ENCODE results near the gene ADAMTS5. TPM values are rescaled to one million over a fixed set of nuclear protein-coding genes. Genes with fewer than 3 reads are reported as not detected.

The ADAMTS5 gene
- polyA plus RNA-seq, 3 donors: 0.86 to 1.1 (median 1.0) TPM

GRCh38 chr21:26914557-26914956, 52.3 kb downstream of the ADAMTS5 start:
- Histone ChIP-seq H3K36me3 (replicated peaks in 1 of 2; ENCODE audit: control insufficient read depth in 1 of 2, insufficient read depth in 2 of 2, low read length in 2 of 2) (no peaks in the 10 kb centered on the region), H3K79me2 (ENCODE audit: insufficient read depth, low read length) (no peaks in the 10 kb centered on the region), H4K20me1 (ENCODE audit: insufficient read depth, low read length) (no peaks in the 10 kb centered on the region), H3K27ac (ENCODE audit: low read depth in 1 of 2, low read length in 2 of 2) (no peak overlapping the region), H3K4me1 (ENCODE audit: control insufficient read depth in 1 of 2, insufficient read depth in 2 of 2, low read length in 2 of 2) (peaks cover 0 to 5% of the 10 kb centered on the region in 2 donors), H3K27me3 (ENCODE audit: control insufficient read depth in 2 of 2, insufficient read depth in 2 of 2, low read length in 2 of 2) (no peaks in the 10 kb centered on the region), H3K9me3 (replicated peaks in 1 of 2; ENCODE audit: control insufficient read depth in 1 of 2, insufficient read depth in 1 of 2, low read length in 2 of 2) (peaks cover 5 to 8% of the 10 kb centered on the region in 2 donors), H3K4me3 (replicated peaks in 1 of 3; ENCODE audit: low read depth in 2 of 3, low read length in 3 of 3) (no peak overlapping the region), H3K4me2 (replicated peaks; ENCODE audit: extremely low read depth, low read length, poor library complexity, severe bottlenecking) (no peak overlapping the region), H3K9ac (ENCODE audit: insufficient read depth, low read length, poor library complexity, severe bottlenecking) (no peak overlapping the region), H2AFZ (ENCODE audit: insufficient read depth, low read depth, low read length, poor library complexity, severe bottlenecking) (no peak overlapping the region)
- DNase-seq: peak; percentile 8 to 12 (median 9)
- TF ChIP-seq CTCF (IDR thresholded peaks at IDR 0.05): no peak
- peaks cover 5% of the 10 kb centered on the region for H3K4me1 Mint-ChIP-seq
- no peaks in the 10 kb centered on the region for H3K36me3 Mint-ChIP-seq
- peak overlapping the region in 2 of 7 donors; percentile 42 to 48 for H3K27ac Mint-ChIP-seq
- H3K9me3 Mint-ChIP-seq: peaks cover 0 to 10% (median 5%) of the 10 kb centered on the region in 7 donors
- intact Hi-C loops (cut with micrococcal nuclease): no loop called here
- no peak overlapping the region for H3K4me3 Mint-ChIP-seq
- peaks cover 0 to 6% (median 0%) of the 10 kb centered on the region in 3 donors for H3K27me3 Mint-ChIP-seq (ENCODE audit: low read depth in 3 of 3)

GRCh38 chr21:26912466-26912865, 54.4 kb downstream of the ADAMTS5 start:
- no peaks in the 10 kb centered on the region for H3K79me2 ChIP-seq (ENCODE audit: insufficient read depth, low read length)
- no peak for TF ChIP-seq CTCF (IDR thresholded peaks at IDR 0.05)
- Mint-ChIP-seq H3K36me3 (no peaks in the 10 kb centered on the region), H3K27me3 (ENCODE audit: low read depth in 3 of 3) (peaks cover 2 to 4% (median 4%) of the 10 kb centered on the region in 3 donors), H3K27ac (no peak overlapping the region), H3K4me1 (peaks cover 5% of the 10 kb centered on the region), H3K9me3 (peaks cover 0 to 10% (median 5%) of the 10 kb centered on the region in 7 donors), H3K4me3 (no peak overlapping the region)
- no peak overlapping the region for H3K4me3 ChIP-seq (replicated peaks in 1 of 3; ENCODE audit: low read depth in 2 of 3, low read length in 3 of 3)
- H3K4me2 ChIP-seq (replicated peaks; ENCODE audit: extremely low read depth, low read length, poor library complexity, severe bottlenecking): no peak overlapping the region
- H3K9ac ChIP-seq (ENCODE audit: insufficient read depth, low read length, poor library complexity, severe bottlenecking): no peak overlapping the region
- intact Hi-C loops (cut with micrococcal nuclease): no loop called here
- H3K9me3 ChIP-seq (replicated peaks in 1 of 2; ENCODE audit: control insufficient read depth in 1 of 2, insufficient read depth in 1 of 2, low read length in 2 of 2): peaks cover 5 to 8% of the 10 kb centered on the region in 2 donors
- no peaks in the 10 kb centered on the region for H3K27me3 ChIP-seq (ENCODE audit: control insufficient read depth in 2 of 2, insufficient read depth in 2 of 2, low read length in 2 of 2)
- no peaks in the 10 kb centered on the region for H3K36me3 ChIP-seq (replicated peaks in 1 of 2; ENCODE audit: control insufficient read depth in 1 of 2, insufficient read depth in 2 of 2, low read length in 2 of 2)
- H4K20me1 ChIP-seq (ENCODE audit: insufficient read depth, low read length): no peaks in the 10 kb centered on the region
- H3K27ac ChIP-seq (ENCODE audit: low read depth in 1 of 2, low read length in 2 of 2): no peak overlapping the region
- H2AFZ ChIP-seq (ENCODE audit: insufficient read depth, low read depth, low read length, poor library complexity, severe bottlenecking): no peak overlapping the region
- peaks cover 0 to 5% of the 10 kb centered on the region in 2 donors for H3K4me1 ChIP-seq (ENCODE audit: control insufficient read depth in 1 of 2, insufficient read depth in 2 of 2, low read length in 2 of 2)
- no CpG with 5 or more reads among the region's 1 CpG for WGBS (ENCODE audit: insufficient coverage)
- DNase-seq: no peak
